ENCODE measurements around the gene SNAP23.

DNA sequence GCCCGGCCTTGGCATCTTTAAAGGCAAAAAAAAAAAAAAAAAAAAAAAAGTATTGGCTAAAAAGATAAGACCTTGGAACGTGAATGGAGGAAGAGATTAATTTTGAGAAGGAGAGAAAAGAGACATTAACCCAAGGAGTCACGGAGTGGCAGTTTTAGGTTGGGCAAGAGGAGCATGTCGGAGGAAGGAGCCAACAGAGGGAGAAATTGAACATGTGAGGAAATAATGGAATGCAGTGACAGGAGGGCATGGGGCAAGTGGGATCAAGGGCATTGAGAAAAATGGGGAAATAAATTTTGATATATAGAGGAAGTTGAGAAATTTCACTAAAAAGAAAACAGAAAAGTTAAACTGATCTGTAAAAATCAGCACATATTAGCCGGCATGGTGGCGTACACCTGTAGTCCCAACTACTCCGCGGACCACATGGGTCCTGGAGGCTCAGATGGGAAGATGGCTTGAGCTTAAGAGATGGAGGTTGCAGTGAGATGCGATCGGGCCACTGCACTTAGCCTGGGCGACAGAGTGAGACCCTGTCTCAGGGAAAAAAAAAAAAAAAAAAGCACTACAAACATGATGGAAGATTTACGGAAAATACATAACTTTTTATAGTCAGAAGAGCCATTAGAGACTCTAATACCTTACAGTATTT lies 54.4 kb downstream of the SNAP23 start:
- TF ChIP-seq, protein P1, sequence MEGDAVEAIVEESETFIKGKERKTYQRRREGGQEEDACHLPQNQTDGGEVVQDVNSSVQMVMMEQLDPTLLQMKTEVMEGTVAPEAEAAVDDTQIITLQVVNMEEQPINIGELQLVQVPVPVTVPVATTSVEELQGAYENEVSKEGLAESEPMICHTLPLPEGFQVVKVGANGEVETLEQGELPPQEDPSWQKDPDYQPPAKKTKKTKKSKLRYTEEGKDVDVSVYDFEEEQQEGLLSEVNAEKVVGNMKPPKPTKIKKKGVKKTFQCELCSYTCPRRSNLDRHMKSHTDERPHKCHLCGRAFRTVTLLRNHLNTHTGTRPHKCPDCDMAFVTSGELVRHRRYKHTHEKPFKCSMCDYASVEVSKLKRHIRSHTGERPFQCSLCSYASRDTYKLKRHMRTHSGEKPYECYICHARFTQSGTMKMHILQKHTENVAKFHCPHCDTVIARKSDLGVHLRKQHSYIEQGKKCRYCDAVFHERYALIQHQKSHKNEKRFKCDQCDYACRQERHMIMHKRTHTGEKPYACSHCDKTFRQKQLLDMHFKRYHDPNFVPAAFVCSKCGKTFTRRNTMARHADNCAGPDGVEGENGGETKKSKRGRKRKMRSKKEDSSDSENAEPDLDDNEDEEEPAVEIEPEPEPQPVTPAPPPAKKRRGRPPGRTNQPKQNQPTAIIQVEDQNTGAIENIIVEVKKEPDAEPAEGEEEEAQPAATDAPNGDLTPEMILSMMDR (IDR thresholded peaks at IDR 0.05) = no peak
- TF ChIP-seq EZH2 (IDR thresholded peaks at IDR 0.05) = no peak
